Keratinocyte (primary cell): ENCODE results near the gene PAQR5. TPM values are rescaled to one million over a fixed set of nuclear protein-coding genes. Genes with fewer than 3 reads are reported as not detected.

Source experiments
- DNase-seq: peaks from one replicate; pipeline ENCODE4 v3.0.0-alpha.2; 2011; ENCODE audit warnings: low read depth, missing footprints, low spot score
- FAIRE-seq: peaks from 2 replicates; lab custom pipeline; 2011; peaks lifted over from hg19 to GRCh38; lab: Jason Lieb, UNC
- H2AFZ ChIP-seq: 2 replicates; pipeline ENCODE4 v1.6.0; 2012; ENCODE audit warnings: low read length, control low read depth, inconsistent platforms; ENCODE audit not compliant: control insufficient read depth
- H3K27ac ChIP-seq: 2 replicates; pipeline ENCODE4 v1.5.1; 2011; ENCODE audit warnings: low read length; ENCODE audit not compliant: control insufficient read depth, insufficient read depth
- H3K27me3 ChIP-seq: 3 replicates; pipeline ENCODE4 v1.6.0; 2011; ENCODE audit warnings: low read length; ENCODE audit not compliant: control insufficient read depth, insufficient read depth; ENCODE audit errors: extremely low read depth
- H3K36me3 ChIP-seq, 2 experiments: 2 replicates in 1 of 2; 3 replicates in 1 of 2; pipeline ENCODE4 v1.5.1; 2011; ENCODE audit warnings: low read length in 2 of 2, mild to moderate bottlenecking in 1 of 2; ENCODE audit not compliant: control insufficient read depth in 2 of 2, insufficient read depth in 2 of 2; ENCODE audit errors: extremely low read depth in 1 of 2
- H3K4me1 ChIP-seq: 3 replicates; pipeline ENCODE4 v1.5.1; 2011; ENCODE audit warnings: low read length; ENCODE audit not compliant: control insufficient read depth, insufficient read depth; ENCODE audit errors: extremely low read depth
- H3K4me2 ChIP-seq: 3 replicates; pipeline ENCODE4 v1.6.0; 2011; ENCODE audit warnings: low read depth, low read length; ENCODE audit not compliant: control insufficient read depth, insufficient read depth; ENCODE audit errors: extremely low read depth
- H3K4me3 ChIP-seq, 3 experiments: fragments of 200-600 bp in 1 of 3; sonication (generic) in 1 of 3; 2 replicates in 2 of 3; 3 replicates in 1 of 3; pipeline ENCODE4 v1.5.1; 2011 to 2016; ENCODE audit warnings: low read length in 3 of 3, mild to moderate bottlenecking in 3 of 3, control low read depth in 2 of 3, inconsistent platforms in 1 of 3, low read depth in 1 of 3, mixed read lengths in 1 of 3, mixed run types in 1 of 3, moderate library complexity in 1 of 3; ENCODE audit not compliant: control insufficient read depth in 2 of 3, insufficient read depth in 2 of 3; ENCODE audit errors: extremely low read depth in 1 of 3
- H3K79me2 ChIP-seq: 2 replicates; pipeline ENCODE4 v1.6.0; 2012; ENCODE audit warnings: low read length; ENCODE audit not compliant: control insufficient read depth, insufficient read depth
- H3K9ac ChIP-seq: 3 replicates; pipeline ENCODE4 v1.6.0; 2011; ENCODE audit warnings: low read length; ENCODE audit not compliant: control insufficient read depth, insufficient read depth; ENCODE audit errors: extremely low read depth
- H3K9me1 ChIP-seq: 3 replicates; pipeline ENCODE4 v1.6.0; 2011; ENCODE audit warnings: low read length; ENCODE audit not compliant: control insufficient read depth, insufficient read depth; ENCODE audit errors: extremely low read depth
- H3K9me3 ChIP-seq: 2 replicates; pipeline ENCODE4 v1.5.1; 2012; ENCODE audit warnings: low read depth, low read length; ENCODE audit not compliant: control insufficient read depth
- H4K20me1 ChIP-seq: 3 replicates; pipeline ENCODE4 v1.6.0; 2011; ENCODE audit warnings: low read length; ENCODE audit not compliant: control insufficient read depth, insufficient read depth; ENCODE audit errors: extremely low read depth
- EZH2 ChIP-seq: IDR thresholded peaks from one replicate; pipeline ENCODE4 v1.6.1; 2012; ENCODE audit warnings: inconsistent platforms, mild to moderate bottlenecking, low read length, moderate library complexity
- dilution Hi-C: fragments of 300-500 bp; cut with MboI; formaldehyde crosslinking; loops from one replicate; pipeline ENCODE4 v1.7.0; 2020; ENCODE audit warnings: low sequenced_read_pairs; ENCODE audit not compliant: extremely low pct_ligation_motif_present
- polyA plus RNA-seq, 5 experiments: library from polyadenylated mRNA; depleted of rRNA in 3 of 5; stranded (reverse) in 3 of 5; stranded (forward) in 1 of 5; unstranded in 1 of 5; fragments of >200 nt; gene quantifications; 1 replicate in 1 of 5; 2 replicates in 3 of 5; 3 replicates in 1 of 5; pipeline versions ENCODE4 v1.2.1 to v1.2.3, GENCODE V29; 2011 to 2012; ENCODE audit warnings: missing spikeins in 2 of 5, low read depth in 1 of 5, low replicate concordance in 1 of 5
- TF ChIP-seq, protein P1 (sequence below), 3 experiments: IDR thresholded peaks in 1 of 3; conservative IDR thresholded peaks in 1 of 3; optimal IDR thresholded peaks in 1 of 3; 2 replicates in 2 of 3; 3 replicates in 1 of 3; pipeline versions ENCODE3 to v1.5.1; 2011; ENCODE audit warnings: low read length in 3 of 3, mild to moderate bottlenecking in 3 of 3, moderate library complexity in 2 of 3, control low read depth in 1 of 3, inconsistent platforms in 1 of 3; ENCODE audit not compliant: insufficient read depth in 2 of 3; ENCODE audit errors: extremely low read depth in 1 of 3

Gene PAQR5
- polyA plus RNA-seq, 1 donor (not counting 4 experiments of a cell fraction or from before 2014, with no cell fraction given) = 0.30 TPM

- H3K4me3 ChIP-seq = no peak overlapping the region
- H3K27me3 ChIP-seq = no peaks in the 10 kb centered on the region
- no peaks in the 10 kb centered on the region for H4K20me1 ChIP-seq
- dilution Hi-C loops = no loop called here
- no peak for TF ChIP-seq EZH2
- TF ChIP-seq, protein P1, sequence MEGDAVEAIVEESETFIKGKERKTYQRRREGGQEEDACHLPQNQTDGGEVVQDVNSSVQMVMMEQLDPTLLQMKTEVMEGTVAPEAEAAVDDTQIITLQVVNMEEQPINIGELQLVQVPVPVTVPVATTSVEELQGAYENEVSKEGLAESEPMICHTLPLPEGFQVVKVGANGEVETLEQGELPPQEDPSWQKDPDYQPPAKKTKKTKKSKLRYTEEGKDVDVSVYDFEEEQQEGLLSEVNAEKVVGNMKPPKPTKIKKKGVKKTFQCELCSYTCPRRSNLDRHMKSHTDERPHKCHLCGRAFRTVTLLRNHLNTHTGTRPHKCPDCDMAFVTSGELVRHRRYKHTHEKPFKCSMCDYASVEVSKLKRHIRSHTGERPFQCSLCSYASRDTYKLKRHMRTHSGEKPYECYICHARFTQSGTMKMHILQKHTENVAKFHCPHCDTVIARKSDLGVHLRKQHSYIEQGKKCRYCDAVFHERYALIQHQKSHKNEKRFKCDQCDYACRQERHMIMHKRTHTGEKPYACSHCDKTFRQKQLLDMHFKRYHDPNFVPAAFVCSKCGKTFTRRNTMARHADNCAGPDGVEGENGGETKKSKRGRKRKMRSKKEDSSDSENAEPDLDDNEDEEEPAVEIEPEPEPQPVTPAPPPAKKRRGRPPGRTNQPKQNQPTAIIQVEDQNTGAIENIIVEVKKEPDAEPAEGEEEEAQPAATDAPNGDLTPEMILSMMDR (optimal IDR thresholded peaks at IDR 0.05 in 1 of 3, IDR thresholded peaks at IDR 0.05 in 1 of 3, conservative IDR thresholded peaks at IDR 0.05 in 1 of 3; ENCODE audit: extremely low read depth in 1 of 3, insufficient read depth in 2 of 3, low read length in 3 of 3) = no peak
- DNase-seq = no peak
- H3K9me3 ChIP-seq = no peaks in the 10 kb centered on the region
- H3K9ac ChIP-seq = no peak overlapping the region
- peaks cover 41% of the 10 kb centered on the region for H3K4me1 ChIP-seq
- H3K36me3 ChIP-seq = no peaks in the 10 kb centered on the region
- peak overlapping the region; percentile 59 for H3K4me2 ChIP-seq
- H2AFZ ChIP-seq = no peak overlapping the region
- peaks cover 3% of the 10 kb centered on the region for H3K9me1 ChIP-seq
- peak overlapping the region; percentile 28 for H3K27ac ChIP-seq
- FAIRE-seq = no peak
- no peaks in the 10 kb centered on the region for H3K79me2 ChIP-seq
Observed at GRCh38 chr15:69391046-69391757, 92.5 kb downstream of the PAQR5 start.

- peaks cover 3% of the 10 kb centered on the region for H3K9me1 ChIP-seq
- H3K4me1 ChIP-seq = peaks cover 41% of the 10 kb centered on the region
- no peak for FAIRE-seq
- no peak overlapping the region for H3K4me2 ChIP-seq
- H4K20me1 ChIP-seq = no peaks in the 10 kb centered on the region
- no peaks in the 10 kb centered on the region for H3K79me2 ChIP-seq
- TF ChIP-seq, protein P1 (optimal IDR thresholded peaks at IDR 0.05 in 1 of 3, IDR thresholded peaks at IDR 0.05 in 1 of 3, conservative IDR thresholded peaks at IDR 0.05 in 1 of 3; ENCODE audit: extremely low read depth in 1 of 3, insufficient read depth in 2 of 3, low read length in 3 of 3) = no peak
- no peak for TF ChIP-seq EZH2
- H3K9me3 ChIP-seq = no peaks in the 10 kb centered on the region
- H3K27ac ChIP-seq = no peak overlapping the region
- no peaks in the 10 kb centered on the region for H3K36me3 ChIP-seq
- H3K27me3 ChIP-seq = no peaks in the 10 kb centered on the region
- dilution Hi-C loops = no loop called here
- no peak overlapping the region for H3K9ac ChIP-seq
- no peak overlapping the region for H2AFZ ChIP-seq
- DNase-seq = no peak
- no peak overlapping the region for H3K4me3 ChIP-seq
Observed at GRCh38 chr15:69392352-69392751, 93.6 kb downstream of the PAQR5 start.
